Stimulated activated memory B cell treated with anti-CD40 and anti-IgM and Interleukin-4, amounts not matched to agents 10 μg/mL and 1 μg/mL and 100 μg/mL, for 72 hours (primary cell): Measurements from ENCODE around the gene ANXA7.
"Not testable (repeated sequence)": the region's sequence is repeated elsewhere in the genome, so short reads cannot be mapped to it uniquely, and the experiment has no call there.

Source experiments
- ATAC-seq: fragments of 150-1000 bp; cut with Tn5 transposase; 2 replicates; pipeline ENCODE4 v1.10.0; 2021
- H3K27ac Mint-ChIP-seq: one replicate; pipeline ENCODE4 v1.8.0; 2022; ENCODE audit warnings: mild to moderate bottlenecking, mixed read lengths
- H3K27me3 Mint-ChIP-seq: one replicate; pipeline ENCODE4 v1.8.0; 2022; ENCODE audit warnings: mixed read lengths
- H3K36me3 Mint-ChIP-seq: one replicate; pipeline ENCODE4 v1.8.0; 2022; ENCODE audit warnings: mixed read lengths
- H3K4me1 Mint-ChIP-seq: one replicate; pipeline ENCODE4 v1.8.0; 2022; ENCODE audit warnings: mixed read lengths
- H3K4me3 Mint-ChIP-seq: one replicate; pipeline ENCODE4 v1.8.0; 2022; ENCODE audit warnings: mild to moderate bottlenecking, moderate library complexity, mixed read lengths
- H3K9me3 Mint-ChIP-seq: one replicate; pipeline ENCODE4 v1.8.0; 2022; ENCODE audit warnings: mixed read lengths

Gene ANXA7

GRCh38 chr10:73332379-73332778, 81.5 kb downstream of the ANXA7 start:
- Mint-ChIP-seq H3K27ac (no peak overlapping the region), H3K9me3 (no peaks in the 10 kb centered on the region), H3K27me3 (no peaks in the 10 kb centered on the region), H3K4me1 (no peaks in the 10 kb centered on the region), H3K4me3 (no peak overlapping the region), H3K36me3 (peaks cover 5% of the 10 kb centered on the region)
- ATAC-seq, result no peak

- ATAC-seq, H3K36me3 Mint-ChIP-seq, H3K4me1 Mint-ChIP-seq, H3K4me3 Mint-ChIP-seq, H3K27me3 Mint-ChIP-seq, H3K9me3 Mint-ChIP-seq, H3K27ac Mint-ChIP-seq: not testable (repeated sequence)
Measured at GRCh38 chr10:73328523-73328922, 85.3 kb downstream of the ANXA7 start.

DNA sequence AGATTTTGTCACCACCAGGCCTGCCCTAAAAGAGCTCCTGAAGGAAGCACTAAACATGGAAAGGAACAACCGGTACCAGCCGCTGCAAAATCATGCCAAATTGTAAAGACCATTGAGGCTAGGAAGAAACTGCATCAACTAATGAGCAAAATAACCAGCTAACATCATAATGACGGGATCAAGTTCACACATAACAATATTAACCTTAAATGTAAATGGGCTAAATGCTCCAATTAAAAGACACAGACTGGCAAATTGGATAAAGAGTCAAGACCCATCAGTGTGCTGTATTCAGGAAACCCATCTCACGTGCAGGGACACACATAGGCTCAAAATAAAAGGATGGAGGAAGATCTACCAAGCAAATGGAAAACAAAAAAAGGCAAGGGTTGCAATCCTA, 88.6 kb downstream of the ANXA7 start:
- H3K4me1 Mint-ChIP-seq, H3K9me3 Mint-ChIP-seq, H3K36me3 Mint-ChIP-seq, H3K27me3 Mint-ChIP-seq, H3K4me3 Mint-ChIP-seq, H3K27ac Mint-ChIP-seq, ATAC-seq: not testable (repeated sequence)
